ENCODE results near the gene CCDC14.

DNA sequence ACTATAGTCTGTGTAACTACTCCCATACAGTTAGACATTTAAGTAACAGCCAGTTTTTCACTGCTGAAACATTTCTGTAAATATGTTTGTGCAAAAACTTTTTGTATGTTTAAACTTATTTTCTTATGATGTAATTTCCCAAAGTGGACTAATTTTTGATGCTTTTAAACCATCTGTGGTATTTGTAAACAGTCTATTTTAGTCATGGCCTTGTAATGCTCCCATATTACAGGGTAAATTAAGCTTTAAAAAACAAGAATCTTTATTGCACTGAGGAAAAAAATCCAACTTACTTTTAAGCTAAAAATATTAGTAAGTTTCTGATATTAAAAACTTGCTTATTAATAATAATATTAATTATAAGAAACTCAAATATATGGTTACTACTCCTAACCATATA lies 13.5 kb downstream of the CCDC14 start:
- TF ChIP-seq YY1 (IDR thresholded peaks at IDR 0.05; ENCODE audit: insufficient read depth, insufficient read length) (no peak), ZNF274 (IDR thresholded peaks at IDR 0.05; ENCODE audit: low read depth, low read length) (no peak)
